Skeletal muscle satellite cell (primary cell): ENCODE measurements around the gene ZNF716.

Experiments
- H3K27me3 ChIP-seq: 2 replicates; pipeline ENCODE4 v1.7.0; 2013; ENCODE audit warnings: low read length; ENCODE audit not compliant: control insufficient read depth, insufficient read depth
- H3K36me3 ChIP-seq: 2 replicates; pipeline ENCODE4 v1.7.0; 2013; ENCODE audit warnings: mild to moderate bottlenecking, control low read depth, low read length; ENCODE audit not compliant: insufficient read depth
- H3K4me1 ChIP-seq: 2 replicates; pipeline ENCODE4 v1.7.0; 2013; ENCODE audit warnings: low read length; ENCODE audit not compliant: control insufficient read depth, insufficient read depth
- H3K4me2 ChIP-seq: 2 replicates; pipeline ENCODE4 v1.7.0; 2013; ENCODE audit warnings: mild to moderate bottlenecking, low read length
- H3K4me3 ChIP-seq: 2 replicates; pipeline ENCODE4 v1.7.0; 2013; ENCODE audit warnings: low read length
- H3K9ac ChIP-seq: 2 replicates; pipeline ENCODE4 v1.7.0; 2013; ENCODE audit warnings: mild to moderate bottlenecking, low read depth, low read length, moderate library complexity
- H3K9me3 ChIP-seq: replicated peaks from 2 replicates; pipeline ENCODE4 v1.7.0; 2013; ENCODE audit warnings: mild to moderate bottlenecking, control low read depth, low read length

Gene ZNF716

DNA sequence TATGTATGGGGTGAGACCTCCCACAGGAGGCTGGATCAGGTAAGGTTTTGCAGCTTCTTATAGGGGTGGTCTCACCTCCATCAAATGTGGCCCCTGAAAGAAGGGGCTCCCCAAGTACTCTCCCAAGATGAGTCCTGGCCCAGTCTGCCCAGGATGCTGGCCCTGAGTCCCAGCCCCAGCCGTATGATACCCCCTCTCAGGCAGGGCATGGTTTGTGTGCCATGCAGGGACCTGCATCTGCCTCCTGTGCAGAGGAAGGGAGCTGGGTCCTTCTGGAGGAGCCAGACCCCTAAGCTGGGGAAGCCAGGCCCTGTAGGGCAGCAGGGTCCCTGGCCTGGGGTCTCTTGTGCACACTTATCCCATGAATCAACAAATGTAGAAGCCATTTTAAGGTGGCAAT, 35.1 kb upstream of the ZNF716 start:
- no peak overlapping the region for H3K9ac ChIP-seq
- no peaks in the 10 kb centered on the region for H3K36me3 ChIP-seq
- H3K9me3 ChIP-seq, result no peaks in the 10 kb centered on the region
- H3K4me2 ChIP-seq, result no peak overlapping the region
- H3K4me3 ChIP-seq, result no peak overlapping the region
- no peaks in the 10 kb centered on the region for H3K4me1 ChIP-seq
- H3K27me3 ChIP-seq, result no peaks in the 10 kb centered on the region

DNA sequence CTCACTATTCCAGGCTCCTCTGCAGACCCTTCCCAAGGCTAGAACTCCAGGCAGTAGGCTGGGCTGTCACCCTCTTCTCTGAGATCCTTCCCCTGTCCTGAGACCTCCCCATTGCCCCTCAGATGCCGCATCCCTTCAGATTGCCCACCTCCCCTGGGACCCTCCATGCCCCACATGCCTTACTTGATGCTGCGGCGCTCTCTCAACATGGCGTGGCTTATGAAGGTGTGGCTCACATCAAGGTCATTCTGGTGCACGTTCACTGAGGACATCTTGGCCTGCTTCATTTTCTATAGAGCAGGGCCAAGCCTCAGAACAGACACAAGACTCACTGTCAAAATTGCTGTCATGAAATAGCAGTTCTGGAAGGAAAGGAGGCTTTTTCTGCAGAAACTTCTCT, 34.7 kb upstream of the ZNF716 start:
- Histone ChIP-seq H3K36me3 (no peaks in the 10 kb centered on the region), H3K27me3 (no peaks in the 10 kb centered on the region), H3K4me2 (no peak overlapping the region), H3K9me3 (no peaks in the 10 kb centered on the region), H3K4me1 (no peaks in the 10 kb centered on the region), H3K4me3 (no peak overlapping the region), H3K9ac (no peak overlapping the region)

DNA sequence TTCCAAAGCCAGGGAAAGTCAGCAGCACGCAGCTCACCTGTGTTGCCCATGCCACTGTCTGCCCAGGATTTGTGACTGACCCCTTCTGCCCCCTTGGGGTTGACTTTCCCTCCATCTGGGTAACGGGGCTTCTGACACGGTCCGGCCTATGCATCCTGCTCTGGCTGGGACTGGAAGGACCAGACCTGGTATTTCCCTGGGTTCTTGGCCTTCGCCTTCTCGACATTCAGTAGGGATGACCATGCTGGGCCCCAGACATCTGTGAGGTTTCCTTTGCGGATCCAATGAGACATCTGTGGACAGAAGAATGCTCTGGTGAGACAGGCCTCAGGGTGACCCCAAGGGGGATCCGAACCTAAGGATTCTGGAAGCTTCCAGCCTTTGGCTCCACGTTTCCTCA, 34.2 kb upstream of the ZNF716 start:
- H3K4me3 ChIP-seq, result no peak overlapping the region
- H3K9ac ChIP-seq, result no peak overlapping the region
- H3K4me1 ChIP-seq, result no peaks in the 10 kb centered on the region
- no peak overlapping the region for H3K4me2 ChIP-seq
- no peaks in the 10 kb centered on the region for H3K9me3 ChIP-seq
- H3K36me3 ChIP-seq, result no peaks in the 10 kb centered on the region
- no peaks in the 10 kb centered on the region for H3K27me3 ChIP-seq

DNA sequence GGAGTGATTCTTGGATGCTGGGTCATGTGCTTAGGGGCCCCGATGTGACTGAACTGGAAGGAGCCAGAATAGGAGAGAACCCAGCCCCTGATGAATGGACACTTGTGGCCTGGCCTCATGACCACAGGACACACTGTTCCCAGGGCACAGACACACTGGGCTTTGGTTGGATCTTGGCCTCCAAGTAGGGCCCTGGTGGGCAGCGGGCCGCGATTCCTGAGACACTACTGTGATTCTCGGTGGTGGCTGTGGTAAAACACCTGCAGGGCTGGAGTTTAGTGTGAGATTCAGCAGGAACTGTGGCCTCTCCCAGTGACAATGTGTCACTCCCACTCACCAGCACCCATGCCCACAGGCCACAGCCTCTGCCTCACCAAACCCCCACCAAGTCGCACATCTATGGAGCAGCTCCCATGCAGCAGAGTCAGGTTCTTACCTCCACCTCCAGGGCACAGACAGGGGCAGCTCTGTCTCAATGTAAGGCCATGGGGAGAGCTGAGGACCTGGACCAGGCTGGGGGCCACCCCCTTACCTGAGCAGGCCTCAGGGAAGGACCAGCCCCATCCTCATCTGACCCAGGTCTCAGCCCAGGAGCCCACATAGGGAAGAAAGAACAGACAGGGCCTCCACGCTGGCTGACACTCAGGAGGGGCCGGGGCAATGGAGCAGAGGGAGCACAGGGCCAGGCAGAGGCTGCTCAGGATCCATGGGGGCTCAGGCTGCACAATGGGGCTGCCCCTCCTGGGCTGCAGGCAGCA, 33.2 kb upstream of the ZNF716 start:
- no peak overlapping the region for H3K4me2 ChIP-seq
- H3K36me3 ChIP-seq, result no peaks in the 10 kb centered on the region
- H3K4me3 ChIP-seq, result no peak overlapping the region
- H3K9ac ChIP-seq, result no peak overlapping the region
- H3K4me1 ChIP-seq, result no peaks in the 10 kb centered on the region
- no peaks in the 10 kb centered on the region for H3K27me3 ChIP-seq
- H3K9me3 ChIP-seq, result no peaks in the 10 kb centered on the region

DNA sequence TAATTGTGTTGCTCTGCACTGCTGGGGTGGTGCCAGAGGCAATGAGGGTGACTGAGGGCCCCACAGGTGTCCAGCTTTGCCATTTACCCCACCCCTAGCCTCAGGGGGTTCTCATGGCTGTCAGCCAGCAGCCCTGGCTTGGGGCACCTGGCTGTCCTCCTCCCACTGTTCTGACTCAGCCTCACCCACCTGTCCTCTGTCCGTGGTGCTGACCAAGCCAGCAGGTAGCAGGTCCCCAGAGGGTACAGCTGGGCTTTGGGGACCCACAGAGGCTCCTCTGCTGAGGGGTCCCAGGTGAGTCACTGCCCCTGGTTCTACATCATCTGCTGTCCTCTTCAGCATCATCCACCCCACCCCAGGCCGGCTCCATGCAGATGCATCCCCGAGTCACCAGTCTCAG, 32.2 kb upstream of the ZNF716 start:
- Histone ChIP-seq H3K4me2 (no peak overlapping the region), H3K36me3 (no peaks in the 10 kb centered on the region), H3K4me1 (no peaks in the 10 kb centered on the region), H3K4me3 (no peak overlapping the region), H3K27me3 (no peaks in the 10 kb centered on the region), H3K9me3 (no peaks in the 10 kb centered on the region), H3K9ac (no peak overlapping the region)

DNA sequence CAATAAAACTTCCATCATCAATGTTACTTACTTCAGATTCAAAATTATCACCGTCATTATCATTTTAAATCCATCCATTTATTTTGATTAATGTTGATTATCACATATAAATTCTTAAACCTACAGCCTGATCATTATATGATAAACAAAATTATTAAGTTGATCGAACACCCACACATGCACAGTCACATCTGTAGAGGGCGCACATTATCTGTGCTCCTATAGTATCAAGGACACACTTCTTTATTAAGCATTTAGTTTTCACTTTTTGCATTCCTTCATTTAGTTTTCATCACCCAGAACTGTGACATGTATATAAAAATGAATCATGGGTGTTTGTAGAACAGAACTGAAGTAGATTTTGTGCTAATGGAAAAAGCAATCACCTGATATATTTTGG, 26.2 kb upstream of the ZNF716 start:
- no peak overlapping the region for H3K9ac ChIP-seq
- no peaks in the 10 kb centered on the region for H3K36me3 ChIP-seq
- no peaks in the 10 kb centered on the region for H3K4me1 ChIP-seq
- no peak overlapping the region for H3K4me2 ChIP-seq
- no peak overlapping the region for H3K4me3 ChIP-seq
- no peaks in the 10 kb centered on the region for H3K27me3 ChIP-seq
- no peaks in the 10 kb centered on the region for H3K9me3 ChIP-seq

DNA sequence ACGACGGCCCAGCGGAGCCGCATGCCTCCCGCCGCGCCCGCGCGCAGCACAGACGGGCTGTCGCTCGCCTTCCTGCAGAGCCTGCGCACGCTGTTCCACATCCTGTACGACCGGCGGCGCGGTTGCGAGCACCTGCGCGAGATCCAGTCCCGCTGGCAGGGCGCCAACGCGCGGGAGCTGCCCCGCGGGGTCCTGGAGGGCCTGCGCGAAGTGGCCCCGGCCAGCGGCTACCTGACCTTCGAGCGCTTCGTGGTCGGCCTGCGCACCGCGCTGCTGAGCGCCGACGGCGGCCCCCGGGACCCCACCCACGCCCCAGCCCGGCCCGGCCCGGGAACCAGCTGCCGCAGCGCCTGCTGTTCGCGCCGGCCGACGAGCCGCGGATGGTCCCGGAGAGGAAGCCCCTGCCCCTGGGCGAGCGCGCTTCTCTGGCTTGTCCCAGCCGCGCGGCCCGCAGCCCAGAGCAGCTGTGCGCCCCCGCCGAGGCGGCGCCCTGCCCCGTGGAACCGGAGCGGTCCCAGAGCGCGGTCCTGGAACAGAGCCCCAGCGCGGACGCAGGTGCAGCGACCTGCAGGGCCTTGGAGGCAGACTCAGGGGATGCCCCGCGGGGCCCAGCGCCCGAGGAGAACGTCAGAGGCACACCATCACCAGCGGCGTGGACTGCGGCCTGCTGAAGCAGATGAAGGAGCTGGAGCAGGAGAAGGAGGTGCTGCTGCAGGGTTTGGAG, 25.3 kb upstream of the ZNF716 start:
- H3K4me2 ChIP-seq, result no peak overlapping the region
- H3K36me3 ChIP-seq, result no peaks in the 10 kb centered on the region
- no peaks in the 10 kb centered on the region for H3K27me3 ChIP-seq
- H3K9me3 ChIP-seq, result no peaks in the 10 kb centered on the region
- no peak overlapping the region for H3K4me3 ChIP-seq
- H3K9ac ChIP-seq, result no peak overlapping the region
- no peaks in the 10 kb centered on the region for H3K4me1 ChIP-seq

DNA sequence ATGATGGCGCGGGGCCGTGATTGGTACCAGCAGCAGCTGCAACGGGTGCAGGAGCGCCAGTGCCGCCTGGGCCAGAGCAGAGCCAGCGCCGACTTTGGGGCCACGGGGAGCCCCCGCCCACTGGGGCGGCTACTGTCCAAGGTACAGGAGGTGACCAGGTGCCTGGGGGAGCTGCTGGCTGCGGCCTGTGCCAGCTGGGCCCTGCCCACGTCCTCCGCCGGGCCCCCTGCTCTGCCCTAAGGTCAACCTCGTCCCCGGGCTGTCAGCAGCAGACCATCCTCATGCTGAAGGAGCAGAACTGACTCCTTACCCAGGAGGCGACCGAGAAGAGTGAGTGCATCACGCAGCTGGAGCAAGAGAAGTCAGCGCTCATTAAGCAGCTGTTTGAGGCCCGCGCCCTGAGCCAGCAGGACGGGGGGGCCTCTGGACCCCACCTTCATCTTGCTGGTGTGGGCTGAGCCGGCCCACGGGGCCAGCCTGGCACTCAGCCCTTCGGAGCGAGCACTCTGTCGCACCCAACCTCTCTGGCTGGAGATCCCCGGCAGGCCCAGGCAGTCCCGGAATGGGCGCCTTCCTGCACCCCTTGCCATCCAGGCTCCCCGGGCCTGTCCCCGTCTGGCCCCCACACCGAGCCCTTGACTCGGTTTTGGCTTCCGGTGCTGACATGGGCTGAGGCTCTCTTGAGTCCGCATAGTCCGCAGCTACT, 24.6 kb upstream of the ZNF716 start:
- Histone ChIP-seq H3K36me3 (no peaks in the 10 kb centered on the region), H3K9me3 (no peaks in the 10 kb centered on the region), H3K4me1 (no peaks in the 10 kb centered on the region), H3K9ac (no peak overlapping the region), H3K4me2 (no peak overlapping the region), H3K4me3 (no peak overlapping the region), H3K27me3 (no peaks in the 10 kb centered on the region)

DNA sequence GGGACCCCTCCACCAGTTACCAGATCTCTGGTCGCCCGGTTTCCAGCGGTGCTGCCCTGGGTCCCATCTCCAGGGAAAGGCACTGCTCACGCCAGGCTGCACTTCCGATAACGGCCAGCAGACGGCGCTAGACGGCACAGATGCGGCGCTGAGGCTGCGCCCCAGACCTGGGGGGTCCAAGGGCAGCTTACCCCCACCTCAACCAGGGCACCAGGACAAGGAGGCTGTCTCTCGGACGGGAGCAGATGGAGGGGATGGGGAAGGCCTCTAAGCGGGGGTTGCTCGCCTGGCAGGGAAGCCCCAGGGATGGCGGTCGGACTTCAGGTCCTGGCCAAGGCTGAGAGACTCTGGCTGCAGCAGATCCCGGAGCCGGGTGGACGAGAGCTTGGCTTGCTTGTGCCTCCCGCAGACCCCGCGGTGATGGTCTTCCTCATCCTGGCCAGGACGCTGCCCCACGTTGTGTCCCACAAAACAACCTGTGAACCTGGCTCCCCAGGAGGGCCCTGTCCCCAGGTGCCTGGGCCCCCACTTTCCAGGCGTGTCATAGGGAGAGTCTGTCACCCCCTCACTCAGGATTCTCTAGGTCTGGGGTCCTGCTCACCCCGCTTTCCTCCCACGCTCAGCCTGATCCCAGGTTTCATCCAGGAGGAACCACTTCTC, 23.9 kb upstream of the ZNF716 start:
- H3K9ac ChIP-seq, result no peak overlapping the region
- H3K27me3 ChIP-seq, result no peaks in the 10 kb centered on the region
- H3K36me3 ChIP-seq, result no peaks in the 10 kb centered on the region
- no peak overlapping the region for H3K4me3 ChIP-seq
- no peaks in the 10 kb centered on the region for H3K9me3 ChIP-seq
- H3K4me2 ChIP-seq, result no peak overlapping the region
- no peaks in the 10 kb centered on the region for H3K4me1 ChIP-seq

DNA sequence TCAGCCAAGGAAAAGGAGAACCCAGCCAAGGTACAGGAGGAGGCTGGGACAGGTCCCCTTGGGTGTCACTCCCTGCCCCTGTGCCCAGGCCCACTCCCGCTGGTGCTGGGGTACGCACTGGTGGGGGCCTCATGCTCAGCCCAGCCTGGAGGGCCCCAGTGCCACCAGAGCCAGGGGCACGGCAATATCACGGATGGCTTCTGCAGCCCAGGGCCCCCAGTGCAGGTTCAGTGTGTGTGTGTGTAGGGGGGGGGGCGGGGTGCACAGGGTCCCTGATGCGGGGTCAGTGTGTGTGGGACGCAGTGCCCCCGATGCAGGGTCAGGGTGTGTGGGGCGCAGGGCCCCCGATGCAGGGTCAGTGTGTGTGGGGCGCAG, 23.4 kb upstream of the ZNF716 start:
- H3K9me3 ChIP-seq, result no peaks in the 10 kb centered on the region
- no peak overlapping the region for H3K4me3 ChIP-seq
- no peak overlapping the region for H3K4me2 ChIP-seq
- H3K27me3 ChIP-seq, result no peaks in the 10 kb centered on the region
- H3K36me3 ChIP-seq, result no peaks in the 10 kb centered on the region
- no peak overlapping the region for H3K9ac ChIP-seq
- no peaks in the 10 kb centered on the region for H3K4me1 ChIP-seq

DNA sequence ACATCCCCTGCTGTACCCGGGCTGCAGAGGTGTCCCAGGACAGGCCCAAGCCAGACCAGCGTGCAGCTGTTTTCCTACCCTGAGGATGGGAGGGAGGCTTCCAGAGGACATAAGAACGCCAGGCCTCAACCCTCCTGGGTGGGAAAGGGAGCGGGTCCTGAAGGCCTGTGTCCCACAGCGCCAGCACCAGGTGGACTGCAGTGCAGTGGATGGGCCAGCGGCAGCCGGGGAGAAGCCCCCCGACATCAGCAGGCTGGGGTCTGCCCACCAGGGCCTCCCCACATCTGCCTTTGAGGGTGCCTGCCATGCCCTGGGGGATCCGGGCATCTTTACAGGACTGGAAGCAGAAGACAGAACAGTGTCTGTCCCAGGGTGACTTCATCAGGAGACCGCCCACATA, 22.8 kb upstream of the ZNF716 start:
- H3K9me3 ChIP-seq, result no peaks in the 10 kb centered on the region

More for the DNA sequence above, 22.8 kb upstream of the ZNF716 start:
- Histone ChIP-seq H3K4me3 (no peak overlapping the region), H3K27me3 (no peaks in the 10 kb centered on the region), H3K36me3 (no peaks in the 10 kb centered on the region), H3K9ac (no peak overlapping the region), H3K4me2 (no peak overlapping the region), H3K4me1 (no peaks in the 10 kb centered on the region)
